CD4-positive, CD25-positive, alpha-beta regulatory T cell (primary cell): Measurements from ENCODE around the gene RASAL2. TPM values are rescaled to one million over a fixed set of nuclear protein-coding genes. Genes with fewer than 3 reads are reported as not detected.
"Not testable (repeated sequence)": the region's sequence is repeated elsewhere in the genome, so short reads cannot be mapped to it uniquely, and the experiment has no call there.

Source experiments
- ATAC-seq, 2 donors: fragments of 150-1000 bp; cut with Tn5 transposase; one replicate each; pipeline ENCODE4 v1.10.0; 2021; ENCODE audit warnings: low read depth in 2 of 2, moderate number of reproducible peaks in 2 of 2, moderate library complexity in 1 of 2
- DNase-seq, 3 donors: peaks; one replicate each; pipeline versions ENCODE4 v3.0.0 to v3.0.0-alpha.2; 2012 to 2022; ENCODE audit warnings: mixed read lengths in 1 of 3
- H3K27ac ChIP-seq: one replicate; pipeline ENCODE4 v1.7.0; 2013; ENCODE audit warnings: mild to moderate bottlenecking, low read length; ENCODE audit not compliant: insufficient read depth, poor library complexity, severe bottlenecking
- H3K27me3 ChIP-seq: one replicate; pipeline ENCODE4 v1.7.0; 2013; ENCODE audit warnings: low read length; ENCODE audit not compliant: control insufficient read depth, insufficient read depth
- H3K36me3 ChIP-seq: one replicate; pipeline ENCODE4 v1.7.0; 2013; ENCODE audit warnings: mild to moderate bottlenecking, low read length, moderate library complexity; ENCODE audit not compliant: control insufficient read depth, insufficient read depth
- H3K4me1 ChIP-seq: 2 replicates; pipeline ENCODE4 v1.7.0; 2013; ENCODE audit warnings: mild to moderate bottlenecking, low read length; ENCODE audit not compliant: insufficient read depth, control insufficient read depth, poor library complexity, severe bottlenecking
- H3K4me3 ChIP-seq: one replicate; pipeline ENCODE4 v1.7.0; 2013; ENCODE audit warnings: low read depth, mild to moderate bottlenecking, low read length, moderate library complexity
- H3K9me3 ChIP-seq, 2 experiments: 1 replicate in 1 of 2; 2 replicates in 1 of 2; pipeline ENCODE4 v1.7.0; 2013; ENCODE audit warnings: low read length in 2 of 2, mild to moderate bottlenecking in 1 of 2, moderate library complexity in 1 of 2; ENCODE audit not compliant: control insufficient read depth in 2 of 2
- H3K27ac Mint-ChIP-seq, 3 donors: one replicate each; pipeline ENCODE4 v1.8.0; 2020 to 2022; ENCODE audit warnings: mild to moderate bottlenecking in 3 of 3, mixed read lengths in 3 of 3, moderate library complexity in 2 of 3
- H3K27me3 Mint-ChIP-seq: one replicate; pipeline ENCODE4 v1.8.0; 2022; ENCODE audit warnings: mild to moderate bottlenecking, mixed read lengths
- H3K36me3 Mint-ChIP-seq: one replicate; pipeline ENCODE4 v1.8.0; 2020; ENCODE audit warnings: mixed read lengths
- H3K4me1 Mint-ChIP-seq, 4 donors: one replicate each; pipeline ENCODE4 v1.8.0; 2020 to 2022; ENCODE audit warnings: mixed read lengths in 4 of 4, mild to moderate bottlenecking in 1 of 4
- H3K4me3 Mint-ChIP-seq, 4 donors: one replicate each; pipeline ENCODE4 v1.8.0; 2020 to 2022; ENCODE audit warnings: mild to moderate bottlenecking in 4 of 4, mixed read lengths in 4 of 4, moderate library complexity in 3 of 4
- H3K9me3 Mint-ChIP-seq, 7 donors: one replicate each; pipeline ENCODE4 v1.8.0; 2020 to 2022; ENCODE audit warnings: mixed read lengths in 7 of 7, mild to moderate bottlenecking in 3 of 7, moderate library complexity in 2 of 7
- polyA plus RNA-seq, 4 donors: library from polyadenylated mRNA; unstranded; fragments of 300-500 nt; fragmentation: Illumina TruSeq; gene quantifications; one replicate each; pipeline ENCODE4 v1.2.3, GENCODE V29; 2021
- total RNA-seq: library from RNA; stranded (reverse); gene quantifications from one replicate; pipeline ENCODE4 v1.2.3, GENCODE V29; 2022

The RASAL2 gene
- total and polyA plus RNA-seq, 5 donors from 2014 or later, result not detected

- no peaks in the 10 kb centered on the region for H3K27me3 ChIP-seq
- H3K27me3 Mint-ChIP-seq, result no peaks in the 10 kb centered on the region
- no peaks in the 10 kb centered on the region for H3K9me3 Mint-ChIP-seq
- no peaks in the 10 kb centered on the region for H3K36me3 ChIP-seq
- H3K27ac Mint-ChIP-seq, result no peak overlapping the region
- H3K36me3 Mint-ChIP-seq, result no peaks in the 10 kb centered on the region
- H3K9me3 ChIP-seq, result no peaks in the 10 kb centered on the region
- no peaks in the 10 kb centered on the region for H3K4me1 ChIP-seq
- DNase-seq (no peak), ATAC-seq (no peak)
- H3K4me1 Mint-ChIP-seq, result no peaks in the 10 kb centered on the region
- H3K27ac ChIP-seq, result no peak overlapping the region
- no peak overlapping the region for H3K4me3 ChIP-seq
- no peak overlapping the region for H3K4me3 Mint-ChIP-seq
Measured at GRCh38 chr1:178382372-178382771, 288.5 kb downstream of the RASAL2 start.

- no peaks in the 10 kb centered on the region for H3K36me3 Mint-ChIP-seq
- no peaks in the 10 kb centered on the region for H3K27me3 Mint-ChIP-seq
- Histone ChIP-seq H3K9me3 (no peaks in the 10 kb centered on the region), H3K4me1 (no peaks in the 10 kb centered on the region), H3K36me3 (no peaks in the 10 kb centered on the region), H3K27me3 (no peaks in the 10 kb centered on the region), H3K4me3 (no peak overlapping the region), H3K27ac (no peak overlapping the region)
- no peak overlapping the region for H3K27ac Mint-ChIP-seq
- H3K4me3 Mint-ChIP-seq, result no peak overlapping the region
- ATAC-seq (no peak), DNase-seq (no peak)
- no peaks in the 10 kb centered on the region for H3K4me1 Mint-ChIP-seq
- H3K9me3 Mint-ChIP-seq, result no peaks in the 10 kb centered on the region
Measured at GRCh38 chr1:178385662-178386061, 291.8 kb downstream of the RASAL2 start.

DNA sequence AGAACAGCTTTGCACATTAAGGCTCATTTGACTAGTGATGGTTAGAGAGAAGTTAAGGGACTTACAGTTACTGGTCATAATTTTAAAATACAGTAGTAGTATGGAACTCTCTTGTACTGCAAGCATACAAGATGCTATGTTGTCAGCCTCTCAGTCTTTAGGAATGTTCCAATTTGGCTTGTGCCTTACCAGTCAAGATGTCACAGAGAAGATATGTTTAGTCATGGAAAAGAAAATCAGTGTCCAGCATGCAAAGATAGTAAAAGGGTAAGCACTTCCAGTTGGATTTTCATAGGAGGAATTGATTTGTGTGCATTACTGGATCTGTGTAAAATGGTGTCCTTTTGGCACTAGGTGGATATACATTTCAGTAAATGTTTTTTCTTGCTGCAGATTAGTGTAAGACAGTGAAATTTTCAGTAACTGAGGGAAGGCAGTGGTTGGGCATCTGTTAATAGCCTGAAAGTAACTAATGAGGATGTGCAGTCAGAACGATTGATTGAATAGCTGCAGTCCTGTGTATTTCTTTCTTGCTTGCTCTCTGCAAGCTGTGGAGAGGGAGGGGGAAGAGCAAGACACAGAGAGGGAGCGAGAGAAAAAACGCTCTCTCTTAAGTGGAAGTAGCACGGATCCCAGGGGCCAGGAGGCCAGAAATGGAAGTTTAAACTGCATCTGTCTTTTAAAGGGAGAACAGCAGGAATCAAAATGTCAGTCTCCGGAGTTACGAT is 294.7 kb downstream of the RASAL2 start:
- no peaks in the 10 kb centered on the region for H3K36me3 ChIP-seq
- H3K4me1 ChIP-seq, result no peaks in the 10 kb centered on the region
- H3K4me3 ChIP-seq, result no peak overlapping the region
- Mint-ChIP-seq H3K27me3 (no peaks in the 10 kb centered on the region), H3K4me1 (no peaks in the 10 kb centered on the region), H3K9me3 (peaks cover 0 to 1% (median 0%) of the 10 kb centered on the region in 7 donors), H3K36me3 (no peaks in the 10 kb centered on the region), H3K27ac (no peak overlapping the region), H3K4me3 (no peak overlapping the region)
- no peak for ATAC-seq
- H3K27me3 ChIP-seq, result no peaks in the 10 kb centered on the region
- H3K27ac ChIP-seq, result no peak overlapping the region
- no peak for DNase-seq
- H3K9me3 ChIP-seq, result no peaks in the 10 kb centered on the region

- no peak overlapping the region for H3K27ac Mint-ChIP-seq
- H3K36me3 Mint-ChIP-seq, result no peaks in the 10 kb centered on the region
- Histone ChIP-seq H3K4me1 (no peaks in the 10 kb centered on the region), H3K9me3 (no peaks in the 10 kb centered on the region), H3K4me3 (no peak overlapping the region), H3K27me3 (no peaks in the 10 kb centered on the region), H3K36me3 (no peaks in the 10 kb centered on the region), H3K27ac (no peak overlapping the region)
- H3K9me3 Mint-ChIP-seq, result peaks cover 0 to 1% (median 0%) of the 10 kb centered on the region in 7 donors
- no peak overlapping the region for H3K4me3 Mint-ChIP-seq
- no peaks in the 10 kb centered on the region for H3K27me3 Mint-ChIP-seq
- DNase-seq, result no peak
- no peaks in the 10 kb centered on the region for H3K4me1 Mint-ChIP-seq
- no peak for ATAC-seq
Measured at GRCh38 chr1:178389441-178389840, 295.5 kb downstream of the RASAL2 start.

GRCh38 chr1:178390280-178390679 is 296.4 kb downstream of the RASAL2 start:
- H3K4me3 Mint-ChIP-seq, H3K9me3 ChIP-seq: not testable (repeated sequence)

GRCh38 chr1:178393370-178393769 is 299.5 kb downstream of the RASAL2 start:
- H3K4me3 Mint-ChIP-seq, result no peak overlapping the region
- no peak overlapping the region for H3K4me3 ChIP-seq
- no peak for ATAC-seq
- no peaks in the 10 kb centered on the region for H3K4me1 ChIP-seq
- no peaks in the 10 kb centered on the region for H3K9me3 ChIP-seq
- H3K27ac ChIP-seq, result no peak overlapping the region
- H3K36me3 ChIP-seq, result no peaks in the 10 kb centered on the region
- no peaks in the 10 kb centered on the region for H3K4me1 Mint-ChIP-seq
- DNase-seq, result no peak
- no peaks in the 10 kb centered on the region for H3K27me3 Mint-ChIP-seq
- no peaks in the 10 kb centered on the region for H3K27me3 ChIP-seq
- H3K36me3 Mint-ChIP-seq, result no peaks in the 10 kb centered on the region
- no peak overlapping the region for H3K27ac Mint-ChIP-seq
- peaks cover 0 to 1% (median 0%) of the 10 kb centered on the region in 7 donors for H3K9me3 Mint-ChIP-seq

More at GRCh38 chr1:178390280-178390679, 296.4 kb downstream of the RASAL2 start:
- not testable (repeated sequence) for H3K4me3 ChIP-seq, ATAC-seq, H3K36me3 Mint-ChIP-seq, H3K4me1 Mint-ChIP-seq, H3K4me1 ChIP-seq, H3K27ac ChIP-seq, DNase-seq, H3K9me3 Mint-ChIP-seq, H3K27me3 Mint-ChIP-seq, H3K27me3 ChIP-seq, H3K27ac Mint-ChIP-seq, H3K36me3 ChIP-seq

- Histone ChIP-seq H3K27me3 (no peaks in the 10 kb centered on the region), H3K9me3 (no peaks in the 10 kb centered on the region), H3K4me3 (no peak overlapping the region), H3K36me3 (no peaks in the 10 kb centered on the region), H3K27ac (no peak overlapping the region), H3K4me1 (no peaks in the 10 kb centered on the region)
- no peak for DNase-seq
- H3K4me1 Mint-ChIP-seq, result no peaks in the 10 kb centered on the region
- no peak for ATAC-seq
- no peak overlapping the region for H3K4me3 Mint-ChIP-seq
- H3K27ac Mint-ChIP-seq, result no peak overlapping the region
- no peaks in the 10 kb centered on the region for H3K27me3 Mint-ChIP-seq
- H3K9me3 Mint-ChIP-seq, result peaks cover 0 to 3% (median 0%) of the 10 kb centered on the region in 7 donors
- no peaks in the 10 kb centered on the region for H3K36me3 Mint-ChIP-seq
Measured at GRCh38 chr1:178396789-178397188, 302.9 kb downstream of the RASAL2 start.

- Histone ChIP-seq H3K27me3 (no peaks in the 10 kb centered on the region), H3K36me3 (no peaks in the 10 kb centered on the region), H3K4me1 (no peaks in the 10 kb centered on the region), H3K9me3 (no peaks in the 10 kb centered on the region), H3K27ac (no peak overlapping the region), H3K4me3 (no peak overlapping the region)
- H3K4me1 Mint-ChIP-seq, result no peaks in the 10 kb centered on the region
- no peak overlapping the region for H3K27ac Mint-ChIP-seq
- H3K9me3 Mint-ChIP-seq, result peaks cover 0 to 3% (median 0%) of the 10 kb centered on the region in 7 donors
- H3K4me3 Mint-ChIP-seq, result no peak overlapping the region
- no peak for DNase-seq
- ATAC-seq, result no peak
- H3K27me3 Mint-ChIP-seq, result no peaks in the 10 kb centered on the region
- H3K36me3 Mint-ChIP-seq, result no peaks in the 10 kb centered on the region
Measured at GRCh38 chr1:178397678-178398077, 303.8 kb downstream of the RASAL2 start.
